ENCODE data around the gene FIZ1. TPM values are rescaled to one million over a fixed set of nuclear protein-coding genes. Genes with fewer than 3 reads are reported as not detected.

FIZ1 gene
- total RNA-seq, 1 experiment from 2014 or later: 21.5 TPM

- Histone ChIP-seq H3K79me1 (ENCODE audit: insufficient read depth, low read depth, low read length, poor library complexity, severe bottlenecking) (no peaks in the 10 kb centered on the region), H3T11ph (ENCODE audit: low read length) (no peak overlapping the region), H3K27ac (ENCODE audit: insufficient read length, low read depth, low read length) (no peak overlapping the region), H4K20me1 (ENCODE audit: control insufficient read depth, insufficient read depth, insufficient read length) (no peaks in the 10 kb centered on the region), H3K18ac (ENCODE audit: insufficient read length, low read depth, low read length) (no peak overlapping the region), H2AFZ (ENCODE audit: low read length) (no peak overlapping the region), H3K79me2 (ENCODE audit: insufficient read depth, low read length) (no peaks in the 10 kb centered on the region), H4K8ac (replicated peaks; ENCODE audit: insufficient read length, low read depth, low read length) (no peak overlapping the region), H2AK5ac (ENCODE audit: insufficient read length, low read length) (no peak overlapping the region), H3K4me1 (ENCODE audit: insufficient read depth, low read length) (no peaks in the 10 kb centered on the region), H3K4me2 (ENCODE audit: insufficient read depth, insufficient read length, low read length) (no peak overlapping the region), H2BK12ac (ENCODE audit: insufficient read length, low read depth, low read length) (no peak overlapping the region), H2BK5ac (ENCODE audit: insufficient read length, low read length) (no peak overlapping the region), H3K23me2 (ENCODE audit: insufficient read length, low read depth, low read length, poor library complexity, severe bottlenecking) (no peaks in the 10 kb centered on the region), H2BK120ac (ENCODE audit: low read depth, low read length, poor library complexity, severe bottlenecking) (no peak overlapping the region), H2BK15ac (ENCODE audit: low read depth, low read length) (no peak overlapping the region), H4K5ac (ENCODE audit: insufficient read length, low read depth, low read length) (no peak overlapping the region), H3K9me3 (ENCODE audit: control insufficient read depth, low read depth, low read length) (no peaks in the 10 kb centered on the region), H2BK20ac (ENCODE audit: low read depth, low read length, poor library complexity, severe bottlenecking) (no peak overlapping the region), H3K23ac (ENCODE audit: insufficient read length, low read depth, low read length) (no peak overlapping the region), H4K91ac (ENCODE audit: insufficient read length, low read depth, low read length) (no peak overlapping the region), H3K9ac (ENCODE audit: extremely low read depth, insufficient read length, low read length) (no peak overlapping the region), H3K4ac (ENCODE audit: low read depth, low read length) (no peak overlapping the region), H3K14ac (ENCODE audit: insufficient read depth, low read length) (no peak overlapping the region), H3K27me3 (ENCODE audit: insufficient read depth, low read length) (no peaks in the 10 kb centered on the region), H3K56ac (ENCODE audit: insufficient read length, low read depth, low read length) (no peak overlapping the region)
- Mint-ChIP-seq H3K4me1 (peaks cover 5 to 14% of the 10 kb centered on the region in 2 experiments), H3K27me3 (ENCODE audit: low read depth) (peaks cover 23% of the 10 kb centered on the region), H3K36me3 (ENCODE audit: insufficient read depth in 1 of 3, low read depth in 3 of 3) (no peaks in the 10 kb centered on the region), H3K27ac (0 out of 7 replicates have a peak overlapping the region, but pooled peaks of 1 of the 3 experiments have one; percentile 31), H3K4me3 (no peak overlapping the region), H3K9me3 (no peaks in the 10 kb centered on the region; a peak in 1 of 5 replicates)
- TF ChIP-seq CTCF (conservative IDR thresholded peaks at IDR 0.05): no peak
- WGBS (ENCODE audit: extremely low coverage, insufficient read length, low lambda C conversion rate): no CpG with 5 or more reads among the region's 9 CpGs
- no peak for DNase-seq
Measured at GRCh38 chr19:55559684-55560083, 39.6 kb downstream of the FIZ1 start.
